H1 (cell line): ENCODE results near the gene SPACA5. TPM values are rescaled to one million over a fixed set of nuclear protein-coding genes. Genes with fewer than 3 reads are reported as not detected.

Source experiments
- CTCF ChIA-PET: fragments of 300-600 bp; sonication (Branson Sonifier 250); formaldehyde crosslinking; loops from one replicate; lab custom pipeline; 2021; ENCODE audit not compliant: partially characterized antibody; lab: Charles Lee
- POLR2A ChIA-PET: fragments of 300-600 bp; sonication (Branson Sonifier 250); formaldehyde crosslinking; loops from one replicate; lab custom pipeline; 2021; ENCODE audit warnings: inconsistent platforms; ENCODE audit not compliant: partially characterized antibody; lab: Charles Lee
- DNase-seq, 2 experiments: peaks; one replicate each; pipeline versions ENCODE4 v3.0.0 to v3.0.0-alpha.2; 2010 to 2022; ENCODE audit warnings: low spot score in 2 of 2, low read depth in 1 of 2, mixed read lengths in 1 of 2
- FAIRE-seq: peaks from 2 replicates; lab custom pipeline; 2011; peaks lifted over from hg19 to GRCh38; lab: Jason Lieb, UNC
- H2AFZ ChIP-seq: 2 replicates; pipeline ENCODE4 v1.8.1; 2012; ENCODE audit warnings: low read length, inconsistent platforms
- H2AK5ac ChIP-seq: 2 replicates; pipeline ENCODE4 v1.6.1; 2013; ENCODE audit warnings: low read depth, low read length
- H2BK120ac ChIP-seq: replicated peaks from 2 replicates; pipeline ENCODE3; 2013; ENCODE audit warnings: low read depth, low read length, inconsistent platforms
- H2BK12ac ChIP-seq: 2 replicates; pipeline ENCODE4 v1.6.1; 2013; ENCODE audit warnings: low read depth, low read length
- H2BK15ac ChIP-seq: 2 replicates; pipeline ENCODE4 v1.6.1; 2013; ENCODE audit warnings: low read length
- H2BK20ac ChIP-seq: 2 replicates; pipeline ENCODE4 v1.6.1; 2013; ENCODE audit warnings: low read length
- H2BK5ac ChIP-seq: 2 replicates; pipeline ENCODE4 v1.6.1; 2013; ENCODE audit warnings: low read depth, low read length
- H3K14ac ChIP-seq: 2 replicates; pipeline ENCODE4 v1.6.1; 2013; ENCODE audit warnings: inconsistent platforms; ENCODE audit not compliant: insufficient read length
- H3K18ac ChIP-seq: 2 replicates; pipeline ENCODE4 v1.6.1; 2013; ENCODE audit warnings: low read length; ENCODE audit errors: extremely low read depth
- H3K23ac ChIP-seq: 2 replicates; pipeline ENCODE4 v1.6.1; 2013; ENCODE audit warnings: inconsistent platforms; ENCODE audit not compliant: insufficient read length
- H3K23me2 ChIP-seq: 2 replicates; pipeline ENCODE4 v1.6.1; 2013; ENCODE audit warnings: low read depth, low read length
- H3K27ac ChIP-seq: 2 replicates; pipeline ENCODE4 v1.6.1; 2011; ENCODE audit warnings: low read depth, low read length, inconsistent platforms
- H3K27me3 ChIP-seq, 4 experiments: replicated peaks in 1 of 4; 1 replicate in 1 of 4; 2 replicates in 3 of 4; pipeline versions ENCODE4 v1.6.1 to v1.8.1; 2011 to 2013; ENCODE audit warnings: low read length in 3 of 4, mild to moderate bottlenecking in 3 of 4, inconsistent platforms in 2 of 4, mixed read lengths in 2 of 4, moderate library complexity in 1 of 4; ENCODE audit not compliant: control insufficient read depth in 3 of 4, insufficient read depth in 3 of 4; ENCODE audit errors: extremely low read depth in 1 of 4
- H3K36me3 ChIP-seq, 4 experiments: 2 replicates each; pipeline versions ENCODE4 v1.6.1 to v1.8.1; 2011 to 2013; ENCODE audit warnings: mild to moderate bottlenecking in 4 of 4, low read length in 3 of 4, moderate library complexity in 2 of 4, control low read depth in 1 of 4, inconsistent platforms in 1 of 4; ENCODE audit not compliant: insufficient read depth in 4 of 4, control insufficient read depth in 2 of 4
- H3K4ac ChIP-seq: replicated peaks from 2 replicates; pipeline ENCODE3; 2013; ENCODE audit warnings: low read length, low read depth, mixed read lengths, inconsistent platforms; ENCODE audit not compliant: insufficient read length
- H3K4me1 ChIP-seq, 4 experiments: replicated peaks in 1 of 4; 1 replicate in 1 of 4; 2 replicates in 3 of 4; pipeline versions ENCODE4 v1.6.1 to v1.8.1; 2011 to 2013; ENCODE audit warnings: low read length in 3 of 4, inconsistent platforms in 2 of 4, mixed read lengths in 1 of 4; ENCODE audit not compliant: insufficient read depth in 4 of 4, control insufficient read depth in 3 of 4
- H3K4me2 ChIP-seq, 2 experiments: 2 replicates each; pipeline versions ENCODE4 v1.6.1 to v1.8.1; 2011 to 2013; ENCODE audit warnings: low read depth in 2 of 2, low read length in 2 of 2, control low read depth in 1 of 2, inconsistent platforms in 1 of 2, mild to moderate bottlenecking in 1 of 2; ENCODE audit not compliant: insufficient read depth in 1 of 2
- H3K4me3 ChIP-seq, 4 experiments: fragments of 200-600, 300-600 bp in 1 of 4; sonication (generic), shearing (Covaris generic), sonication (Bioruptor Twin) in 1 of 4; 2 replicates each; pipeline versions ENCODE4 v1.5.1 to v1.8.1; 2011 to 2016; ENCODE audit warnings: low read length in 4 of 4, low read depth in 3 of 4, control low read depth in 2 of 4, inconsistent platforms in 2 of 4, mild to moderate bottlenecking in 2 of 4, mixed read lengths in 1 of 4, moderate library complexity in 1 of 4; ENCODE audit not compliant: insufficient read depth in 2 of 4; ENCODE audit errors: extremely low read depth in 1 of 4
- H3K56ac ChIP-seq: replicated peaks from 2 replicates; pipeline ENCODE3; 2013; ENCODE audit warnings: low read depth, mild to moderate bottlenecking, mixed read lengths, low read length, inconsistent platforms; ENCODE audit not compliant: insufficient read length
- H3K79me1 ChIP-seq: 2 replicates; pipeline ENCODE4 v1.6.1; 2013; ENCODE audit warnings: low read depth, low read length, control low read depth
- H3K79me2 ChIP-seq, 2 experiments: 2 replicates each; pipeline versions ENCODE4 v1.6.1 to v1.8.1; 2012 to 2013; ENCODE audit warnings: low read length in 2 of 2, mild to moderate bottlenecking in 2 of 2, inconsistent platforms in 1 of 2; ENCODE audit not compliant: insufficient read depth in 2 of 2, control insufficient read depth in 1 of 2
- H3K9ac ChIP-seq, 4 experiments: replicated peaks in 1 of 4; 1 replicate in 1 of 4; 2 replicates in 3 of 4; pipeline versions ENCODE4 v1.6.1 to v1.8.1; 2011 to 2013; ENCODE audit warnings: low read depth in 3 of 4, low read length in 3 of 4, control low read depth in 2 of 4, mild to moderate bottlenecking in 2 of 4, moderate library complexity in 2 of 4, inconsistent platforms in 1 of 4; ENCODE audit errors: extremely low read depth in 1 of 4
- H3K9me3 ChIP-seq, 2 experiments: 2 replicates each; pipeline versions ENCODE4 v1.6.1 to v1.8.1; 2012 to 2013; ENCODE audit warnings: mild to moderate bottlenecking in 2 of 2, moderate library complexity in 2 of 2, control low read depth in 1 of 2, inconsistent platforms in 1 of 2, low read depth in 1 of 2, low read length in 1 of 2, mixed read lengths in 1 of 2; ENCODE audit not compliant: insufficient read depth in 2 of 2
- H4K20me1 ChIP-seq, 2 experiments: replicated peaks in 1 of 2; 2 replicates each; pipeline versions ENCODE3 to v1.8.1; 2011 to 2013; ENCODE audit warnings: inconsistent platforms in 2 of 2, low read length in 2 of 2, mild to moderate bottlenecking in 1 of 2; ENCODE audit not compliant: insufficient read depth in 2 of 2, control insufficient read depth in 1 of 2
- H4K5ac ChIP-seq: 2 replicates; pipeline ENCODE4 v1.6.1; 2013; ENCODE audit warnings: low read length, low read depth, mixed read lengths, inconsistent platforms; ENCODE audit not compliant: insufficient read length
- H4K8ac ChIP-seq: 2 replicates; pipeline ENCODE4 v1.8.0; 2013; ENCODE audit warnings: mild to moderate bottlenecking, moderate library complexity, low read length, inconsistent platforms; ENCODE audit not compliant: insufficient read depth; ENCODE audit errors: extremely low read depth
- H4K91ac ChIP-seq: replicated peaks from 2 replicates; pipeline ENCODE3; 2013; ENCODE audit warnings: low read length, mixed read lengths, inconsistent platforms; ENCODE audit not compliant: insufficient read length
- MAX ChIP-seq: IDR thresholded peaks from 2 replicates; pipeline ENCODE4 v1.6.1; 2012; ENCODE audit warnings: inconsistent platforms
- WGBS, 2 experiments: shearing (Covaris generic) in 1 of 2; methylation state at CpG; one replicate each; pipeline versions ENCODE4 v1.1.6 to v1.1.7; 2013 to 2015; ENCODE audit warnings: low lambda C conversion rate in 2 of 2, mixed read lengths in 2 of 2, inconsistent platforms in 1 of 2, low coverage in 1 of 2, missing lambda C conversion rate in 1 of 2; ENCODE audit not compliant: insufficient replicate concordance in 2 of 2, insufficient coverage in 1 of 2, insufficient read length in 1 of 2; ENCODE audit errors: extremely low coverage in 1 of 2, missing lambda C conversion rate in 1 of 2; 5-methylcytosine and 5-hydroxymethylcytosine counted together
- polyA plus RNA-seq, 7 experiments: library from polyadenylated mRNA; depleted of rRNA in 3 of 7; stranded (reverse) in 5 of 7; unstranded in 2 of 7; fragments of >200 nt in 5 of 7; fragments of 200-250 nt in 2 of 7; gene quantifications; 1 replicate in 5 of 7; 2 replicates in 1 of 7; 4 replicates in 1 of 7; pipeline versions ENCODE4 v1.2.1 to v1.2.3, GENCODE V29; 2011 to 2013; ENCODE audit warnings: missing spikeins in 2 of 7, mixed read lengths in 2 of 7
- total RNA-seq: library from RNA; stranded (reverse); fragmentation: NEBNext Ultra II Directional; extraction: Animal tissue kit (Norgen Biotek cat#: 25700); gene quantifications from 2 replicates; pipeline ENCODE4 v1.2.1, GENCODE V29; 2021

SPACA5 gene
- total and polyA plus RNA-seq, 2 of the 8 experiments (the other 6 are each of a cell fraction or from before 2014, with no cell fraction given): 0.26 TPM; not detected in 1

DNA sequence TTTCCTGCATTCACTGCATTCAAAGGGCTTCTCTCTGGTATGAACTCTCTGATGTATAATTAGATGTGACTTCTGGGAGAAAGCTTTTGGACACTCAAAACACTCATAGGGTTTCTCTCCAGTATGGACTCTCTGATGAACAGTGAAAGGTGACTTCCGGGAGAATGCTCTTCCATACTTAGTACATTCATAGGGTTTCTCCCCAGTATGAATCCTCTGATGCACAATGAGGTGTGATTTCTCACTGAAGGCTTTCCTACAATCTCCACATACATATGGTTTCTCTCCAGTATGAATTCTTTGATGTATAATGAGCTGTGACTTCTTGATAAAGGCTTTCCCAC is 52.5 kb downstream of the SPACA5 start:
- Histone ChIP-seq H3K36me3 (peaks cover 0 to 3% (median under 1%) of the 10 kb centered on the region in 4 experiments; a peak in 2 of 8 replicates), H4K20me1 (no peaks in the 10 kb centered on the region), H3K79me1 (no peaks in the 10 kb centered on the region), H3K27me3 (no peaks in the 10 kb centered on the region; a peak in 1 of 7 replicates), H2BK120ac (no peak overlapping the region), H4K5ac (no peak overlapping the region), H3K4me1 (no peaks in the 10 kb centered on the region), H3K4ac (no peak overlapping the region), H2AFZ (no peak overlapping the region), H3K14ac (no peak overlapping the region), H3K9me3 (peaks cover 0 to 7% of the 10 kb centered on the region in 2 experiments; a peak in 1 of 4 replicates), H2AK5ac (no peak overlapping the region), H3K4me2 (no peak overlapping the region), H2BK12ac (no peak overlapping the region), H3K79me2 (no peaks in the 10 kb centered on the region), H3K9ac (no peak overlapping the region), H3K23me2 (no peaks in the 10 kb centered on the region), H4K91ac (no peak overlapping the region), H2BK20ac (no peak overlapping the region), H3K27ac (no peak overlapping the region), H2BK15ac (no peak overlapping the region), H3K23ac (no peak overlapping the region), H3K18ac (no peak overlapping the region), H4K8ac (no peak overlapping the region), H2BK5ac (no peak overlapping the region), H3K4me3 (no peak overlapping the region), H3K56ac (no peak overlapping the region)
- FAIRE-seq (no peak), DNase-seq (no peak)
- CTCF ChIA-PET: interaction anchor here (0.6 kb wide), 1 partner anchor 9 kb away, joined by 4 read pairs; no protein-coding TSS in a partner anchor
- 83% methylated on average over 1 of the region's 1 CpG; no CpG with 5 or more reads in 1 of the 2 experiments for WGBS, 2 experiments
- POLR2A ChIA-PET: no interaction called here
- no peak for TF ChIP-seq MAX
